DND-41 (cell line): ENCODE measurements around the gene EID2B.

Source experiments
- ATAC-seq: fragments of 200-7000 bp; cut with Tn5 transposase; 3 replicates; pipeline ENCODE4 v1.9.1; 2021; ENCODE audit warnings: low read depth; ENCODE audit not compliant: insufficient read depth
- DNase-seq: peaks from one replicate; pipeline ENCODE4 v3.0.0-alpha.2; 2020
- H2AFZ ChIP-seq: 2 replicates; pipeline ENCODE4 v1.6.0; 2012; ENCODE audit warnings: low read depth, low read length
- H3K27ac ChIP-seq: 2 replicates; pipeline ENCODE4 v1.5.1; 2012; ENCODE audit warnings: low read length, inconsistent platforms
- H3K27me3 ChIP-seq: fragments of 200-600 bp; sonication (generic); 2 replicates; pipeline ENCODE4 v1.6.0; 2012; ENCODE audit warnings: low read length, mild to moderate bottlenecking, inconsistent platforms; ENCODE audit not compliant: insufficient read depth, poor library complexity
- H3K36me3 ChIP-seq: 2 replicates; pipeline ENCODE4 v1.5.1; 2012; ENCODE audit warnings: low read length, inconsistent platforms; ENCODE audit not compliant: insufficient read depth
- H3K4me1 ChIP-seq: 2 replicates; pipeline ENCODE4 v1.5.1; 2012; ENCODE audit warnings: mild to moderate bottlenecking, low read length; ENCODE audit not compliant: insufficient read depth
- H3K4me2 ChIP-seq: 2 replicates; pipeline ENCODE4 v1.6.0; 2012; ENCODE audit warnings: mild to moderate bottlenecking, moderate library complexity, low read length, inconsistent platforms; ENCODE audit not compliant: insufficient read depth
- H3K4me3 ChIP-seq, 2 experiments: fragments of 200-600 bp in 1 of 2; shearing (Covaris generic) in 1 of 2; 2 replicates each; pipeline ENCODE4 v1.5.1; 2012 to 2016; ENCODE audit warnings: inconsistent platforms in 2 of 2, low read length in 2 of 2, mild to moderate bottlenecking in 2 of 2, low read depth in 1 of 2, moderate library complexity in 1 of 2
- H3K79me2 ChIP-seq: 2 replicates; pipeline ENCODE4 v1.6.0; 2012; ENCODE audit warnings: low read length, inconsistent platforms; ENCODE audit not compliant: insufficient read depth
- H3K9ac ChIP-seq: 2 replicates; pipeline ENCODE4 v1.6.0; 2012; ENCODE audit warnings: low read depth, mild to moderate bottlenecking, inconsistent platforms, low read length, moderate library complexity
- H3K9me3 ChIP-seq: 2 replicates; pipeline ENCODE4 v1.5.1; 2012; ENCODE audit warnings: low read length, moderate library complexity, mild to moderate bottlenecking, inconsistent platforms; ENCODE audit not compliant: insufficient read depth, severe bottlenecking
- H4K20me1 ChIP-seq: 2 replicates; pipeline ENCODE4 v1.6.0; 2012; ENCODE audit warnings: low read length; ENCODE audit not compliant: insufficient read depth
- CTCF ChIP-seq: IDR thresholded peaks from 2 replicates; pipeline ENCODE4 v1.5.1; 2012; ENCODE audit warnings: borderline replicate concordance, low read length, moderate library complexity, mild to moderate bottlenecking; ENCODE audit not compliant: poor library complexity, severe bottlenecking; ENCODE audit errors: extremely low read depth
- EZH2 ChIP-seq: IDR thresholded peaks from 3 replicates; pipeline ENCODE4 v1.6.1; 2012; ENCODE audit warnings: borderline replicate concordance, low read depth, mild to moderate bottlenecking, moderate library complexity, low read length, inconsistent platforms; ENCODE audit not compliant: severe bottlenecking

Gene EID2B

GRCh38 chr19:39515551-39516191 lies 17.0 kb downstream of the EID2B start:
- ATAC-seq = no peak
- H3K9ac ChIP-seq = no peak overlapping the region

GRCh38 chr19:39514840-39515550 lies 17.7 kb downstream of the EID2B start, which contains the start of gene SELENOV:
Gene SELENOV, plus strand, starts transcription at chr19:39515139. Its CDS starts 74 bp downstream, at chr19:39515213.
- H3K79me2 ChIP-seq = no peaks in the 10 kb centered on the region
- H2AFZ ChIP-seq = no peak within 1 kb of the TSS
- H4K20me1 ChIP-seq = no peaks in the 10 kb centered on the region
- H3K27ac ChIP-seq = no peak within 1 kb of the TSS
- no peak within 1 kb of the TSS for H3K4me2 ChIP-seq
- H3K36me3 ChIP-seq = no peaks in the 10 kb centered on the region
- no peak within 1 kb of the TSS for H3K9ac ChIP-seq
- ATAC-seq = no peak
- H3K4me1 ChIP-seq = no peaks in the 10 kb centered on the region
- TF ChIP-seq CTCF (no peak), EZH2 (no peak)
- no peaks in the 10 kb centered on the region for H3K27me3 ChIP-seq
- DNase-seq = no peak
- no peaks in the 10 kb centered on the region for H3K9me3 ChIP-seq
- no peak within 1 kb of the TSS for H3K4me3 ChIP-seq

More at GRCh38 chr19:39515551-39516191, 17.0 kb downstream of the EID2B start:
- no peak for DNase-seq
- no peak for TF ChIP-seq CTCF
- H3K4me1 ChIP-seq = no peaks in the 10 kb centered on the region
- H3K9me3 ChIP-seq = no peaks in the 10 kb centered on the region
- H3K36me3 ChIP-seq = no peaks in the 10 kb centered on the region
- no peak overlapping the region for H2AFZ ChIP-seq
- H3K4me3 ChIP-seq = no peak overlapping the region
- H3K27me3 ChIP-seq = no peaks in the 10 kb centered on the region
- H3K27ac ChIP-seq = no peak overlapping the region
- H3K79me2 ChIP-seq = no peaks in the 10 kb centered on the region
- no peak overlapping the region for H3K4me2 ChIP-seq
- no peaks in the 10 kb centered on the region for H4K20me1 ChIP-seq

GRCh38 chr19:39512988-39513387 lies 19.7 kb downstream of the EID2B start:
- Histone ChIP-seq H3K79me2 (no peaks in the 10 kb centered on the region), H3K9me3 (no peaks in the 10 kb centered on the region), H3K4me3 (no peak overlapping the region), H3K36me3 (no peaks in the 10 kb centered on the region), H3K27ac (no peak overlapping the region), H3K27me3 (no peaks in the 10 kb centered on the region), H3K9ac (no peak overlapping the region), H4K20me1 (no peaks in the 10 kb centered on the region), H2AFZ (no peak overlapping the region), H3K4me2 (no peak overlapping the region), H3K4me1 (no peaks in the 10 kb centered on the region)
- no peak for ATAC-seq
- TF ChIP-seq CTCF = no peak
- TF ChIP-seq EZH2 = no peak
- DNase-seq = no peak
